ENCODE data around the gene FCF1. TPM values are rescaled to one million over a fixed set of nuclear protein-coding genes. Genes with fewer than 3 reads are reported as not detected.
A peak's percentile ranks its signal among the peaks of the same experiment; 100 is the strongest.
"Not testable (repeated sequence)": the region's sequence is repeated elsewhere in the genome, so short reads cannot be mapped to it uniquely, and the experiment has no call there.

FCF1 gene
- total RNA-seq, 2 donors from 2014 or later: 4.9 to 19.2 TPM

DNA sequence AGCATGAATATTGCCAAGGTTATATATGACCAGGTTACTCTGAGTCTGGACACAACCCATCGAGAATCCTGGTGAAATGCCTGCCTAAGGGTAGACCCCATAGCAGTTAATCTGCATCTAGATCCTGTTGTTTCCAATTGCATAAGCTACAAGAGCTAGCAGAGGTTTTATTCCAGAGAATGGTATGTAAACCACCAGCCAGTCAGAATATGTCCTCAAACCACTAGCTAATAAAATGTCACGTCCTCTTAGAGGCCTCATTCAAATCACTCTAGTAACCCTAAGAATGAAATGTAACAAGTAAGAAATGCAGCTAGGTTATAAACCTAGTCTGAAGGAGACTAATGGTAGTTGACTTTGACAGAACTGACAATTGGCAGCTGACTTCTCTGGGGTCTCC is 41.2 kb downstream of the FCF1 start:
- no peak for ATAC-seq

DNA sequence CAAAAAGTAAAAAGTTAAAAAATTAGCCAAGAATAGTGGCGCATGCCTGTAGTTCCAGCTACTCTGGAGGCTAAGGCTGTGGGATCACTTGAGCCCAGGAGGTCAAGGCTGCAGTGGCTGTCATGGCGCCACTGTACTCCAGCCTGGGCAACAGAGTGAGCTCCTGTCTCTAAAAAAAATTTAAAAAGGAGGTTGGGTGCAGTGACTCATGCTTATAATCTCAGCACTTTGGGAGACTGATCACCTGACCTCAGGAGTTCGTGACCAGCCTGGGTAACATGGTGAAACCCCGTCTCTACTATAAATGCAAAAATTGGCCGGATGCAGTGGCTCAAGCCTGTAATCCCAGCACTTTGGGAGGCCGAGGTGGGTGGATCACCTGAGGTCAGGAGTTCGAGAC is 42.0 kb downstream of the FCF1 start:
- Histone ChIP-seq H3K4me3 (no peak overlapping the region), H3K36me3 (replicated peaks in 1 of 2; ENCODE audit: insufficient read depth in 1 of 2, low read depth in 2 of 2) (no peaks in the 10 kb centered on the region), H3K9me3 (no peaks in the 10 kb centered on the region), H3K27ac (no peak overlapping the region), H3K27me3 (no peaks in the 10 kb centered on the region), H3K4me1 (no peaks in the 10 kb centered on the region)
- TF ChIP-seq, protein P1, sequence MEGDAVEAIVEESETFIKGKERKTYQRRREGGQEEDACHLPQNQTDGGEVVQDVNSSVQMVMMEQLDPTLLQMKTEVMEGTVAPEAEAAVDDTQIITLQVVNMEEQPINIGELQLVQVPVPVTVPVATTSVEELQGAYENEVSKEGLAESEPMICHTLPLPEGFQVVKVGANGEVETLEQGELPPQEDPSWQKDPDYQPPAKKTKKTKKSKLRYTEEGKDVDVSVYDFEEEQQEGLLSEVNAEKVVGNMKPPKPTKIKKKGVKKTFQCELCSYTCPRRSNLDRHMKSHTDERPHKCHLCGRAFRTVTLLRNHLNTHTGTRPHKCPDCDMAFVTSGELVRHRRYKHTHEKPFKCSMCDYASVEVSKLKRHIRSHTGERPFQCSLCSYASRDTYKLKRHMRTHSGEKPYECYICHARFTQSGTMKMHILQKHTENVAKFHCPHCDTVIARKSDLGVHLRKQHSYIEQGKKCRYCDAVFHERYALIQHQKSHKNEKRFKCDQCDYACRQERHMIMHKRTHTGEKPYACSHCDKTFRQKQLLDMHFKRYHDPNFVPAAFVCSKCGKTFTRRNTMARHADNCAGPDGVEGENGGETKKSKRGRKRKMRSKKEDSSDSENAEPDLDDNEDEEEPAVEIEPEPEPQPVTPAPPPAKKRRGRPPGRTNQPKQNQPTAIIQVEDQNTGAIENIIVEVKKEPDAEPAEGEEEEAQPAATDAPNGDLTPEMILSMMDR (IDR thresholded peaks at IDR 0.05): no peak
- TF ChIP-seq POLR2A (IDR thresholded peaks at IDR 0.05): no peak
- WGBS, 2 donors: 77 to 84% methylated on average over 6 to 7 of the region's 7 CpGs
- ATAC-seq: no peak
- no peak for DNase-seq
- intact Hi-C loops (cut with DNase I): no loop called here

More for the DNA sequence above, 41.2 kb downstream of the FCF1 start:
- Histone ChIP-seq H3K4me1 (no peaks in the 10 kb centered on the region), H3K27me3 (no peaks in the 10 kb centered on the region), H3K9me3 (no peaks in the 10 kb centered on the region), H3K4me3 (no peak overlapping the region), H3K36me3 (replicated peaks in 1 of 2; ENCODE audit: insufficient read depth in 1 of 2, low read depth in 2 of 2) (no peaks in the 10 kb centered on the region), H3K27ac (no peak overlapping the region)
- no peak for DNase-seq
- 74 to 76% methylated on average over 2 of the region's 2 CpGs for WGBS, 2 donors
- intact Hi-C loops (cut with DNase I): no loop called here
- TF ChIP-seq, protein P1 (IDR thresholded peaks at IDR 0.05): no peak
- no peak for TF ChIP-seq POLR2A (IDR thresholded peaks at IDR 0.05)

DNA sequence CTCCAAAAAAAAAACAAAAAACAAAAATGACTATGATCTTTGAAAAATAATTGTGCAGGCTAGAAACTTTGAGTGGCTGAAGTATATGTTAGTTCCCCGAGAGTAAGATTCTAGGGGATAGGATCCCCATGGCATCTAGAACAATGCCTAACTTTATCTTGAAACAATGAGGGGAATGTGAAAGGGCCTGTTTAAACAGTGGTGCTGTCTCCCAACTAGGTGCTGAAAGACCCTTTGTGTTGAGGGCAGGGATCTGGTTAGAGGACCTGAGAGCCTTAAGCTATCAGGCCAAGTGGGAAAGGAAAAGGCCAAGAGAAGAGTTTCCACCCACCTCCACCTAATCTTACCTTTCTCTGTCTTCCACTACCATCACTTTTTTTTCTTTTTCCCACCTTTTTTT is 43.4 kb downstream of the FCF1 start:
- WGBS, 2 donors: 72 to 90% methylated on average over 1 of the region's 1 CpG
- H3K36me3 ChIP-seq (replicated peaks in 1 of 2; ENCODE audit: insufficient read depth in 1 of 2, low read depth in 2 of 2): no peaks in the 10 kb centered on the region
- no peaks in the 10 kb centered on the region for H3K9me3 ChIP-seq
- TF ChIP-seq, protein P1 (IDR thresholded peaks at IDR 0.05): no peak
- TF ChIP-seq POLR2A (IDR thresholded peaks at IDR 0.05): no peak
- H3K4me3 ChIP-seq: no peak overlapping the region
- H3K27me3 ChIP-seq: no peaks in the 10 kb centered on the region
- no peaks in the 10 kb centered on the region for H3K4me1 ChIP-seq
- no peak overlapping the region for H3K27ac ChIP-seq
- ATAC-seq (no peak), DNase-seq (no peak)
- intact Hi-C loops (cut with DNase I): no loop called here

DNA sequence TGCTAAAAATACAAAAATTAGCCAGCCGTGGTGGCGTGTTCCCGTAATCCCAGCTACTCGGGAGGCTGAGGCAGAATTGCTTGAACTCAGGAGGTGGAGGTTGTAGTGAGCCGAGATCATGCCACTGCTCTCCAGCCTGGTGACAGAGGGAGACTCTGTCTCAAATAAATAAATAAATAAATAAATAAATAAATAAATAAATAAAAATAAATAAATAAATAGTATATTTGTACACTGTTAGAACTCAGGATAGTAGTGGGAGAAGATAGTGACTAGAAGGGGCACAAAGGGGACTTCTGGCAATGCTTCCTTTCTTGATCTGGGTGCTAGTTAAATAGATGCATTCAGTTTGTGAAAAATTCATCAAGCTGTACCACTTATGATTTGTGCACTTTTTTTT is 45.6 kb downstream of the FCF1 start:
- H3K27ac ChIP-seq; ATAC-seq; H3K4me3 ChIP-seq; intact Hi-C loops (cut with DNase I); H3K9me3 ChIP-seq; H3K4me1 ChIP-seq; H3K36me3 ChIP-seq (replicated peaks in 1 of 2; ENCODE audit: insufficient read depth in 1 of 2, low read depth in 2 of 2); H3K27me3 ChIP-seq; DNase-seq: not testable (repeated sequence)
- WGBS, 2 donors: 82 to 83% methylated on average over 5 of the region's 5 CpGs

DNA sequence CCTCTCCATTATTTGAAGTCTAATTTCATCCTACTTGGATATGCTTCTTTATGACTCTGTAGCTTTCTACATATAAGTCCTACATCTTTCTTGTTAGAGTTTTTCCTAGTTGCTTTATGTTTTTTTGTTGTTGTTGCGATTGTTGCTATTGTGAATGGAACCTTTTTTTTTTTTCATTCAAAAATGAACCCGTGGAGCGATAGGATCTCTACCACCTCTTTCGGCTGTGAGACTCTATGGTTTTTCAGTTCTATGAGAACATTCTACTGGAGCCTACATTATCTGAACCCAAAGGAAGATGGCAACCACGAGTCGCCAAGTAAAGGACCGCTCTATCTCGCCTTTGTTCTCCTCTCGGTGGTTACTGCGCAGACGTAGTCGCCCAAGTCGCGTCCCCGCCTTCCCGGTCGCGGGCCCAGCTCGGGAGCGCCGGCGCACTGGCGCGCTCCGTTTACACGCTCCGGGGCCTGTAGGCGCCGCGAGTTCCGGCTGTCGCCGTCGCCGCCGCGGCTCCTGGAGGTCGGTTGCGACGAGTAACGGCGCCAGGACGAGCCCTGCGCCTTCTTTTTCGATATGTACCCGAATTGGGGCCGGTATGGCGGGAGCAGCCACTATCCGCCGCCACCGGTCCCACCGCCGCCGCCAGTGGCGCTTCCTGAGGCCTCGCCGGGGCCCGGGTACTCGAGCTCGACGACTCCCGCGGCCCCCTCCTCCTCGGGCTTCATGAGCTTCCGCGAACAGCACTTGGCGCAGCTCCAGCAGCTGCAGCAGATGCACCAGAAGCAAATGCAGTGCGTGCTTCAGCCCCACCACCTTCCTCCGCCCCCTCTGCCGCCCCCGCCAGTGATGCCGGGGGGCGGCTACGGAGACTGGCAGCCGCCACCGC is 50.2 kb downstream of the FCF1 start, which contains the start of gene YLPM1:
YLPM1 (plus strand) TSS at position 400 of the 886 bp plus-strand sequence; CDS start at position 574, 174 bp downstream.
- Histone ChIP-seq H3K27me3 (no peaks in the 10 kb centered on the region), H3K4me3 (peak within 1 kb of the TSS; percentile 84 to 92), H3K9me3 (no peaks in the 10 kb centered on the region), H3K4me1 (peaks cover 42% of the 10 kb centered on the region), H3K27ac (peak within 1 kb of the TSS; percentile 43 to 93 (median 82)), H3K36me3 (replicated peaks in 1 of 2; ENCODE audit: insufficient read depth in 1 of 2, low read depth in 2 of 2) (no peaks in the 10 kb centered on the region)
- peak; percentile 90 to 95 (median 92) for TF ChIP-seq POLR2A (IDR thresholded peaks at IDR 0.05)
- TF ChIP-seq, protein P1 (IDR thresholded peaks at IDR 0.05): peak in 6 of 7 experiments; percentile 34 to 68 (median 46)
- 0% methylated on average over 20 to 53 of the region's 76 CpGs for WGBS, 2 donors
- ATAC-seq (peak; percentile 99), DNase-seq (peak; percentile 92 to 96 (median 94))
- intact Hi-C loops (cut with DNase I): no loop called here
